Stimulated activated CD8-positive, alpha-beta memory T cell treated with anti-CD3 and anti-CD28 coated beads, Interleukin-4, amount 100 ng/mL, for 24 hours (primary cell): Measurements from ENCODE around the gene EML6.
"Not testable (repeated sequence)": the region's sequence is repeated elsewhere in the genome, so short reads cannot be mapped to it uniquely, and the experiment has no call there.

Source experiments
- DNase-seq: peaks from one replicate; pipeline ENCODE4 v3.0.0-alpha.2; 2020; ENCODE audit warnings: low read depth

The EML6 gene

GRCh38 chr2:54723131-54723995 is at the start of gene EML6:
Gene EML6, plus strand, starts transcription at chr2:54723662. Its CDS starts 1,400 bp downstream, at chr2:54725062.
- peak; percentile 97 for DNase-seq

GRCh38 chr2:54675281-54675680 is 48.2 kb upstream of the EML6 start:
- DNase-seq = no peak

DNA sequence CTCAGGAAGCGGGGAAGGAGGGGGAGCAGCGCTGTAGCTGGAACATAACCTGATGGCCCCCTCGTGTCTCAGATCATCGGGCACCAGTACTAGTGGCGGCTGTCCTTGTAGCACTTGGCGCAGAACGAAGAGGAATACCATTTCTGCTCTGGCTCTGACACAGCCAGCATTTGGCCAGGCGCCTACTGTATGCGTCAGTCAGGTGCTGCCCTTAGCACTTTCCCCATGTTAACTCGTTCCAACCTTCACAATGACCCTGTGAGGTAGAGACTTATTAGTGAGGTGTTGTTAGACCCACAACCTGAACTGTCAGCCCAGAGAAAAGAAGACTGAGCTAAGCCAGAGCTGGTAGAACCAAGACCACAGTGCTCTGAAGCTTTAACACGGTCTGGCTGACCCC is 47.7 kb upstream of the EML6 start:
- DNase-seq = no peak

- DNase-seq = no peak
Observed at GRCh38 chr2:54676656-54677055, 46.8 kb upstream of the EML6 start.

- DNase-seq = no peak
Observed at GRCh38 chr2:54677476-54678265, 45.8 kb upstream of the EML6 start.

- no peak for DNase-seq
Observed at GRCh38 chr2:54678719-54679118, 44.7 kb upstream of the EML6 start.

GRCh38 chr2:54680397-54681041 is 42.9 kb upstream of the EML6 start:
- no peak for DNase-seq

- DNase-seq = no peak
Observed at GRCh38 chr2:54681416-54681815, 42.0 kb upstream of the EML6 start.

DNA sequence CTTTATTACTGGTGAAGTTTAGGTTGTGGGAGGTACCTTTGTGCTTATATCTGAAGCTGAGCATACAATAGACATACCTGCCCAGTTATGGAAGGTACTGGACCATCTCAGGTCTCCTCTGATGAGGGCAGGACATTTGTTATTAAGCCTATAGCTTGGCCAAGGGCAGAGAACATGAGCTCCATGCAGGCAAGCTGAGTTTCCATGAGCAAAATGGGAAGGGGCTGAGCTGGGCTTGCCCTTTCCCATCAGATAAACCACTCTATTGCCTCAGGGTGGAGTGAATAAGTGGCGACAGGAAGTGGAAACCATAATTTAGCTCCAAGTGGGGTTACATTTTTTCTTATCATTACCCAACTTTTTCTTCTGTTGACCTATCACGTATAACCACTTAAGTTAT is 39.9 kb upstream of the EML6 start:
- no peak for DNase-seq

DNA sequence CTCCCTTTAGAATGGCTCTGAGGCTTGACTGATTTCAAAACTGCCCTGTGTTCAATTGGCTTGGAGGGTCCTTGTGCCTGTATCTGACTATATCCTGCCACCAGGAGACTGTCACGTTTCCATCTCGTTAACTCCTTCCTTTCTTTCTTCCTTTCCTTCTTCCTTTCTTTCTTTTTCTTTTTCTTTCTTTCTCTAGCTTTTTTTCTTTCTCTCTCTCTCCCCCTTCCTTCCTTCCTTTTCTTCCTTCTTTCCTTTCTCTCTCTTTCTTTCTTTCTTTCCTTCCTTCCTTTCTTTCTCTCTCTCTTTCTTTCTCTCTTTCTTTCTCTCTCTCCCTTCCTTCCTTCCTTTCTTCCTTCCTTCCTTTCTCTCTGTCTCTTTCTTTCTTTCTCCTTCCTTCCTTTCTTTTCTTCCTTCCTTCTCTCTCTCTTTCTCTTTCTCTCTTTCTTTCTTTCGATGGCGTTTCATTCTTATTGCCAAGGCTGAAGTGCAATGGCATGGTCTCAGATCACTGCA is 38.1 kb upstream of the EML6 start:
- no peak for DNase-seq

- DNase-seq = no peak
Observed at GRCh38 chr2:54687595-54688152, 35.8 kb upstream of the EML6 start.

- no peak for DNase-seq
Observed at GRCh38 chr2:54691445-54692135, 31.9 kb upstream of the EML6 start.

GRCh38 chr2:54692556-54692955 is 30.9 kb upstream of the EML6 start:
- DNase-seq = no peak

- DNase-seq = no peak
Observed at GRCh38 chr2:54695378-54695777, 28.1 kb upstream of the EML6 start.

DNA sequence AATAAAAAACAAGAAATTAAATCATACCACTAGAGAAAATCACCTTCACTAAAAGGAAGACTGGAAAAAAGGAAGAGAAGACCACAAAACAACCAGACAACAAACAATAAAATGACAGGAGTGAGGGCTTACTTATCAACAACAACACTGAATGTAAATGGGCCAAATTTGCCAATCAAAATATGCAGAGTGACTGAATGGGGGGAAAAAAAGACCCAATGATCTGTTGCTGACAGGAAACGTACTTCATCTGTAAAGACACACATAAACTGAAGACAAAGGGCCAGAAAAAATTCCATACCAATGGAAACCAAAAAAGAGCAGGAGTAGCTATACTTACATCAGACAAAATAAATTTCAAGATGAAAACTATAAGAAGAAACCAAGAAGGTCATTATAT is 25.5 kb upstream of the EML6 start:
- DNase-seq = no peak

DNA sequence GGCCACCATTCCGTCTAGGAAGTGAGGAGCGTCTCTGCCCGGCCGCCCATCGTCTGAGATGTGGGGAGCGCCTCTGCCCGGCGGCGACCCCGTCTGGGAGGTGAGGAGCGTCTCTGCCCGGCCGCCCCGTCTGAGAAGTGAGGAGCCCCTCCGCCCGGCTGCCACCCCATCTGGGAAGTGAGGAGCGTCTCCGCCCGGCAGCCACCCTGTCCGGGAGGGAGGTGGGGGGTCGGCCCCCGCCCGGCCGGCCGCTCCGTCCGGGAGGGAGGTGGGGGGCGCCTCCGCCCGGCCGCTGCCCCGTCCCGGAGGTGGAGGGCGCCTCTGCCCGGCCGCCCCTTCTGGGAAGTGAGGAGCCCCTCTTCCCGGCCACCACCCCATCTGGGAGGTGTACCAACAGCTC is 24.5 kb upstream of the EML6 start:
- not testable (repeated sequence) for DNase-seq

DNA sequence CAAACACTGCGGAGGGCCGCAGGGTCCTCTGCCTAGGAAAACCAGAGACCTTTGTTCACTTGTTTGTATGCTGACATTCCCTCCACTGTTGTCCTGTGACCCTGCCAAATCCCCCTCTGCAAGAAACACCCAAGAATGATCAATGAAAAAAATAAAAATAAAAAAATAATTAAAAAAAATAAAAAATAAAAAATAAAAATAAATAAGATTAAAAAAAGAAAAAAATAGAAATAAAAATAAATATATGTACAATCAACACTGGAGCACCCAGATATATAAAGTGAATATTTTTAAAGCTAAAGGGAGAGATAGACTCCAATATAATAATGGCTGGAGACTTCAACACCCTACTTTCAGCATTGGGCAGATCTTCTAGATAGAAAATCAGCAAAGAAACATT is 23.8 kb upstream of the EML6 start:
- DNase-seq = no peak

DNA sequence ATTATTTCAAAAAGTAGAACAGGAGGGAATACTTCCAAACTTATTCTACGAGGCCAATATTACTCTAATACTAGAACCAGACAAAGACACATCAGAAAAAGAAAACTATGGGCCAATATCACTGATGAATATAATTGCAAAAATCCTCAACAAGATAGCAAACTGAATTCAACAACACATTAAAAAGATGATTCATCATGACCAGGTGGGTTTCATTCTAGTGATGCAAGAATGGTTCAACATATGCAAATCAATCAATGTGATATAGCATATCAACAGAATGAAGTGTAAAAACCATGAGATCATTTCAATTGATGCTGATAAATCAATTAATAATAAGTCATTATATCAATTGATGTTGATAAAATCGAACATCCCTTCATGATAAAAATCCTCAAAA is 22.4 kb upstream of the EML6 start:
- DNase-seq = no peak

- no peak for DNase-seq
Observed at GRCh38 chr2:54704238-54704637, 19.2 kb upstream of the EML6 start.

DNA sequence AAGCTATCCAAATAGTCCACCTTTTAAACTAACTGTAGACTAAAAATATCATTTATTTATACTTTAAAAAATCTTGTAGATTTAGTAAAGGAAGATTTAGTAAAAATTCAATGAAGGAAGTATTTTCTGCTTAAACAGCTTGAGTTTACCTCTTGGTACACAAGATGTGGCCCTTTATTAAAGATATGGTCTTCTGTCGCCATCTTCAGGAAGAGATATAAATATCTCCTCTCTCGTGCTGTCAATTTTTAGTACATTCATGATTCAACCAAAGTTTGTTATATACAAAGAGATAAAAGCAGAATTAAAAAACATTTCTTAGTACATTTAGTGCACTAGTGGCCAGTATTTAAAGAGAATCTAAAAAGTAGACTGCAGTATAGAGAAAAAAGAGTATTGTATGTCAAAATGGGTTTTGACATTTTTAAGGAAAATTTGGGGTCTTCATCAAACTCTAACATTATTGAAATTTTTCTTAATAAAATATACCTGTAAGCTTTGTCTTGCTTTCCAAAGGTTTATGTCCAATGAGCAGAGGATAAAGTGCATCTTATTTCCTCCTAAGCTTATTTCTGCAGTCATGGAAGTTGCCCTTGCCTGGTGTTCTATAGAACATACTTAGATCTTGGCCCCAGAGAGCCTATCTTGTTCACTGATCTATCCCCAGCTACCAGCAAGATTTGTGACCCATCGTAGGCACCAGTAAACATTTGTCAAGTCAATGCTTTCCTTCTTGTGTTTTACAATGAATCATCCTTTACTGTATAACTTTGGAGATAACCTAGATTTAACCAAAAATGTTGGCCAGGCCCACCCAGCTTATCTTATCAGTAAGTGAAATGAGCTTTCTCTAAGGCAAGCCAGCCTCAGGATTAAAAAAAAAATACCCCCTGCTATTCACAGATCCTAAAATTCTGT is 18.5 kb upstream of the EML6 start:
- DNase-seq = no peak

- DNase-seq = no peak
Observed at GRCh38 chr2:54706622-54707021, 16.8 kb upstream of the EML6 start.
